ENCODE measurements around the gene INSR. TPM values are rescaled to one million over a fixed set of nuclear protein-coding genes. Genes with fewer than 3 reads are reported as not detected.

The INSR gene
- total RNA-seq, 1 donor from 2014 or later: 27.3 TPM

DNA sequence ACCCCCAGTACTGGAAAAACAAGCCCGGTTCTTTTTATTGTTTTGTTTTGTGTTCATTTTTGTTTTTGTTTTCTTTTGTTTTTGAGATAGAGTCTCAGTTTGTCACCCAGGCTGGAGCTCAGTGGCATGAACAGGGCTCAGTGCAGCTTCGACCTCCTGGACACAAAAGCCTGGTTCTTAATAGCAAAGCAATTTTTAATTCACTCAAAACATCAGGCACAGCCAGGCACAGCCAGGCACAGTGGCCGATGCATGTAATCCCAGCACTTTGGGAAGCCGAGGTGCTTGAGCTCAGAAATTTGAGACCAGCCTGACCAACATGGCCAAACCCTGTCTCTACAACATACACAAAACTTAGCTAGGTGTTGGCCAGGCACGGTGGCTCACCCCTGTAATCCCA lies 30.7 kb downstream of the INSR start:
- H3K27ac Mint-ChIP-seq (ENCODE audit: unreplicated experiment): no peak overlapping the region
- H3K27me3 Mint-ChIP-seq (ENCODE audit: unreplicated experiment): no peaks in the 10 kb centered on the region
- no peak overlapping the region for H3K4me3 Mint-ChIP-seq (ENCODE audit: unreplicated experiment)
- H3K9me3 Mint-ChIP-seq (ENCODE audit: unreplicated experiment): peaks cover 8% of the 10 kb centered on the region
- no peak for TF ChIP-seq CTCF (IDR thresholded peaks at IDR 0.05)
- peaks cover 2% of the 10 kb centered on the region for H3K4me1 Mint-ChIP-seq (ENCODE audit: unreplicated experiment)
- H3K36me3 Mint-ChIP-seq (ENCODE audit: unreplicated experiment): peaks cover 17% of the 10 kb centered on the region
- DNase-seq (ENCODE audit: extremely low spot score, unreplicated experiment): no peak

DNA sequence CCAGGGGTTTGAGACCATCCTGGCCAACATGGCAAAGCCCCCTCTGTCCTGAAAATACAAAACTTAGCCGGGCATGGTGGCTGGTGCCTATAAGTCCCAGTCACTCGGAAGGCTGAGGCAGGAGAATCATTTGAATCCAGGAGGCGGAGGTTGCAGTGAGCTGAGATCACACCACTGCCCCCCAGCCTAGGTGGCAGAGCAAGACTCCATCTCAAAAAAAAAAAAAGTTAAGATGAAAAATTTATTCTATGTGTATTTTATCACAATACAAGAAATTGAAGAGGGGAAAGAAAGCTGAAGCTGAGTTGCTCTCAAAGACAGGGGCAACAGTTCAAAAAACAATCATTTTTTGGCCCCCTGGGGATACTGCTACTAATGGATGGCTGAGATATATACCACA lies 31.1 kb downstream of the INSR start:
- Mint-ChIP-seq H3K27ac (ENCODE audit: unreplicated experiment) (no peak overlapping the region), H3K36me3 (ENCODE audit: unreplicated experiment) (peaks cover 17% of the 10 kb centered on the region), H3K9me3 (ENCODE audit: unreplicated experiment) (peaks cover 8% of the 10 kb centered on the region), H3K4me3 (ENCODE audit: unreplicated experiment) (no peak overlapping the region), H3K27me3 (ENCODE audit: unreplicated experiment) (no peaks in the 10 kb centered on the region), H3K4me1 (ENCODE audit: unreplicated experiment) (peaks cover 2% of the 10 kb centered on the region)
- DNase-seq (ENCODE audit: extremely low spot score, unreplicated experiment): no peak
- no peak for TF ChIP-seq CTCF (IDR thresholded peaks at IDR 0.05)

DNA sequence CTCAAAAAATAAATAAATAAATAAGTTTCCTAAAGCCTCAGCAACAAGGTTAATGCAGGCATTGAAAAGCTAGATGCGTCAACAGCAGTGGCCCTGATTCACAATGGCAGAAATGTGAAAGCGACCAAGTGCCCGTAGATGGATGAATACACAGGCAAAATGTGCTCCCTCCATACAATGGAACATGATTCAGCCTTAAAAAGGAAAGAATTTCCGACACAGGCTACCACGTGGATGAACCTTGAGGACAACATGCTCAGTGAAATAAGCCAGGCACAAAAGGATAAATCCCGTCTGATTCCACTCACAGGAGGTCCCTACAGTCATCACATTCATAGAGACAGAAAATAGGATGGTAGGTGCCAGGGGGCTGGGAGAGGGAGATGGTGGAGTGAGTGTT lies 31.7 kb downstream of the INSR start:
- Mint-ChIP-seq H3K4me3 (ENCODE audit: unreplicated experiment) (no peak overlapping the region), H3K9me3 (ENCODE audit: unreplicated experiment) (peaks cover 8% of the 10 kb centered on the region), H3K36me3 (ENCODE audit: unreplicated experiment) (peaks cover 15% of the 10 kb centered on the region), H3K4me1 (ENCODE audit: unreplicated experiment) (peaks cover 2% of the 10 kb centered on the region), H3K27me3 (ENCODE audit: unreplicated experiment) (no peaks in the 10 kb centered on the region), H3K27ac (ENCODE audit: unreplicated experiment) (no peak overlapping the region)
- no peak for DNase-seq (ENCODE audit: extremely low spot score, unreplicated experiment)
- TF ChIP-seq CTCF (IDR thresholded peaks at IDR 0.05): no peak

GRCh38 chr19:7260161-7260560 lies 34.1 kb downstream of the INSR start:
- Mint-ChIP-seq H3K4me3 (ENCODE audit: unreplicated experiment) (no peak overlapping the region), H3K27me3 (ENCODE audit: unreplicated experiment) (no peaks in the 10 kb centered on the region), H3K27ac (ENCODE audit: unreplicated experiment) (no peak overlapping the region), H3K36me3 (ENCODE audit: unreplicated experiment) (peaks cover 3% of the 10 kb centered on the region), H3K4me1 (ENCODE audit: unreplicated experiment) (peaks cover 2% of the 10 kb centered on the region), H3K9me3 (ENCODE audit: unreplicated experiment) (no peaks in the 10 kb centered on the region)
- no peak for TF ChIP-seq CTCF (IDR thresholded peaks at IDR 0.05)
- no peak for DNase-seq (ENCODE audit: extremely low spot score, unreplicated experiment)

- no peak for DNase-seq (ENCODE audit: extremely low spot score, unreplicated experiment)
- Mint-ChIP-seq H3K4me3 (ENCODE audit: unreplicated experiment) (no peak overlapping the region), H3K27ac (ENCODE audit: unreplicated experiment) (no peak overlapping the region)
Observed at GRCh38 chr19:7258840-7259395, 35.3 kb downstream of the INSR start.

More at GRCh38 chr19:7258840-7259395, 35.3 kb downstream of the INSR start:
- H3K9me3 Mint-ChIP-seq (ENCODE audit: unreplicated experiment): no peaks in the 10 kb centered on the region
- TF ChIP-seq CTCF (IDR thresholded peaks at IDR 0.05): no peak
- no peaks in the 10 kb centered on the region for H3K27me3 Mint-ChIP-seq (ENCODE audit: unreplicated experiment)
- H3K4me1 Mint-ChIP-seq (ENCODE audit: unreplicated experiment): peaks cover 2% of the 10 kb centered on the region
- no peaks in the 10 kb centered on the region for H3K36me3 Mint-ChIP-seq (ENCODE audit: unreplicated experiment)

Measured in osteocyte (in vitro differentiated cells).